ENCODE results near the gene TPBG.

GRCh38 chr6:82385546-82385945, 21.9 kb downstream of the TPBG start:
- TF ChIP-seq GATA2 (IDR thresholded peaks at IDR 0.05; ENCODE audit: low read depth, low read length) (no peak), GATA3 (IDR thresholded peaks at IDR 0.05; ENCODE audit: low read depth, low read length) (no peak)

Measured in SH-SY5Y (cell line).